ENCODE data around the gene CLEC18A. TPM values are rescaled to one million over a fixed set of nuclear protein-coding genes. Genes with fewer than 3 reads are reported as not detected.

CLEC18A gene
- total RNA-seq, 1 donor from 2014 or later: 5.9 TPM

- H4K20me1 ChIP-seq (ENCODE audit: low read depth): no peaks in the 10 kb centered on the region
- Mint-ChIP-seq H3K4me3 (no peak overlapping the region), H3K36me3 (no peaks in the 10 kb centered on the region), H3K4me1 (peaks cover 17% of the 10 kb centered on the region), H3K27me3 (ENCODE audit: insufficient read depth, low read depth) (peaks cover 9% of the 10 kb centered on the region), H3K9me3 (no peaks in the 10 kb centered on the region), H3K27ac (no peak overlapping the region)
- H3K27ac ChIP-seq: no peak overlapping the region
- H3K9ac ChIP-seq: no peak overlapping the region
- no peak overlapping the region for H3K4me3 ChIP-seq
- no peak overlapping the region for H3K4me2 ChIP-seq
- H3F3A ChIP-seq (ENCODE audit: low read depth): no peaks in the 10 kb centered on the region
- no peak for DNase-seq (ENCODE audit: low spot score)
- no peaks in the 10 kb centered on the region for H3K27me3 ChIP-seq
- H3K9me3 ChIP-seq (ENCODE audit: low read depth): no peaks in the 10 kb centered on the region
- no peaks in the 10 kb centered on the region for H3K79me2 ChIP-seq (ENCODE audit: low read depth)
- H3K36me3 ChIP-seq: no peaks in the 10 kb centered on the region
- no peaks in the 10 kb centered on the region for H3K4me1 ChIP-seq
- TF ChIP-seq CTCF (IDR thresholded peaks at IDR 0.05) (no peak), EZH2phosphoT487 (IDR thresholded peaks at IDR 0.05) (no peak)
- H2AFZ ChIP-seq (replicated peaks): no peak overlapping the region
These were observed 26.4 kb upstream of the CLEC18A start for GRCh38 chr16:69924777-69925191.

DNA sequence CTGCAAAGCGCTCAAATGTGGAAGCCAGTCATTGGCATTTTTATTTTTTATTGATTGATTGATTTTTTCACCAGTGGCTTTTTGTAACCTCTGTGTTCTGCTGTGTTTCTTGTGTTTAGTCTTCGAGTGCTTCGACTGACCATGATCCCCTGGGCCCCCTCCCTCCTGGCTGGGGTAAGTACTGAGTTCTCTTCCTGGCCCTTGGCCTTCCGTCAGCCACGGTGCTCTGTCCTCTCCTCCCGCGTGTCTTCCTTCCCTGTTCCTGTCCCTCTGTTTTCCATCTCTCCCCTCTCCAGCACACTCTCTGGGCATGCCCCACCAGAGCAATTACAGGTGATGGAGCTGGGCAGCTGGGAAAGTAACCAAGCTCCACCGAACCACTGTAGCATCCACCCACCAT, 25.8 kb upstream of the CLEC18A start:
- Mint-ChIP-seq H3K4me1 (peaks cover 17% of the 10 kb centered on the region), H3K36me3 (no peaks in the 10 kb centered on the region), H3K4me3 (no peak overlapping the region), H3K27me3 (ENCODE audit: insufficient read depth, low read depth) (peaks cover 9% of the 10 kb centered on the region), H3K9me3 (no peaks in the 10 kb centered on the region), H3K27ac (peak overlapping the region; percentile 20)
- no peaks in the 10 kb centered on the region for H3F3A ChIP-seq (ENCODE audit: low read depth)
- no peak overlapping the region for H2AFZ ChIP-seq (replicated peaks)
- no peak overlapping the region for H3K4me3 ChIP-seq
- no peaks in the 10 kb centered on the region for H3K4me1 ChIP-seq
- no peak overlapping the region for H3K27ac ChIP-seq
- H4K20me1 ChIP-seq (ENCODE audit: low read depth): no peaks in the 10 kb centered on the region
- no peaks in the 10 kb centered on the region for H3K27me3 ChIP-seq
- DNase-seq (ENCODE audit: low spot score): no peak
- no peaks in the 10 kb centered on the region for H3K36me3 ChIP-seq
- TF ChIP-seq EZH2 (IDR thresholded peaks at IDR 0.05) (no peak), EZH2phosphoT487 (IDR thresholded peaks at IDR 0.05) (no peak), CTCF (IDR thresholded peaks at IDR 0.05) (no peak)
- no peaks in the 10 kb centered on the region for H3K9me3 ChIP-seq (ENCODE audit: low read depth)
- no peak overlapping the region for H3K4me2 ChIP-seq
- H3K79me2 ChIP-seq (ENCODE audit: low read depth): no peaks in the 10 kb centered on the region
- H3K9ac ChIP-seq: no peak overlapping the region

DNA sequence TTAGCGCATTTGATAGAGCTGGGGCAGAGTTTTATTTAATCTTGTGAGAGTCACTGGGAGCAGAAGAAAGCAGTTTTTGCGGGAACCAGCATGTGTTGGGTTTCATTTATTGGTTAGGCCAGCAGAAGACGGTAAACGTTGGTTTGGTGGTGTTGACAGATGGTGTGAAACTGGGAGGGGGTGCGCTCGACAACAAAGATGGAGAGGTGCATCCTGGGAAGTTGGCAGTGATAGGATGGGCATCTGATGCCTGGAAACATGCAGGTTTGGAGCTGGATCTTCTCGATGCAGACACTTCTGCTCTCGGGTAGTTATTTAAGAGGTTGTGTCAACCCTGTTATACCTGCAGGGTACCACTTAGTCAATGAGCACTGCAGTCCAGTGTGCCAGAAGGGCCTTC, 24.9 kb upstream of the CLEC18A start:
- no peaks in the 10 kb centered on the region for H3K27me3 ChIP-seq
- Mint-ChIP-seq H3K36me3 (peaks cover 3% of the 10 kb centered on the region), H3K4me3 (no peak overlapping the region), H3K4me1 (peaks cover 17% of the 10 kb centered on the region), H3K9me3 (no peaks in the 10 kb centered on the region), H3K27me3 (ENCODE audit: insufficient read depth, low read depth) (peaks cover 9% of the 10 kb centered on the region), H3K27ac (no peak overlapping the region)
- no peak overlapping the region for H2AFZ ChIP-seq (replicated peaks)
- no peaks in the 10 kb centered on the region for H3K36me3 ChIP-seq
- no peaks in the 10 kb centered on the region for H3K9me3 ChIP-seq (ENCODE audit: low read depth)
- no peaks in the 10 kb centered on the region for H4K20me1 ChIP-seq (ENCODE audit: low read depth)
- no peak overlapping the region for H3K27ac ChIP-seq
- no peak overlapping the region for H3K4me3 ChIP-seq
- no peak for TF ChIP-seq CTCF (IDR thresholded peaks at IDR 0.05)
- no peaks in the 10 kb centered on the region for H3K79me2 ChIP-seq (ENCODE audit: low read depth)
- H3F3A ChIP-seq (ENCODE audit: low read depth): no peaks in the 10 kb centered on the region
- no peak overlapping the region for H3K9ac ChIP-seq
- no peak for DNase-seq (ENCODE audit: low spot score)
- H3K4me1 ChIP-seq: no peaks in the 10 kb centered on the region
- H3K4me2 ChIP-seq: no peak overlapping the region

Data from neural progenitor cell (in vitro differentiated cells).